Choroid plexus epithelial cell (primary cell): ENCODE results near the gene ITGA5.
A peak's percentile ranks its signal among the peaks of the same experiment; 100 is the strongest.

Experiments used
- DNase-seq: peaks from one replicate; pipeline ENCODE4 v3.0.0-alpha.2; 2010; ENCODE audit warnings: low read depth
- H3K4me3 ChIP-seq: 2 replicates; pipeline ENCODE4 v1.5.1; 2011; ENCODE audit warnings: low read depth, mild to moderate bottlenecking, control low read depth, low read length, moderate library complexity
- TF ChIP-seq, protein P1 (sequence below): conservative IDR thresholded peaks from 2 replicates; pipeline ENCODE4 v1.5.1; 2011; ENCODE audit warnings: low read depth, mild to moderate bottlenecking, control low read depth, inconsistent platforms, low read length, moderate library complexity

Gene ITGA5

DNA sequence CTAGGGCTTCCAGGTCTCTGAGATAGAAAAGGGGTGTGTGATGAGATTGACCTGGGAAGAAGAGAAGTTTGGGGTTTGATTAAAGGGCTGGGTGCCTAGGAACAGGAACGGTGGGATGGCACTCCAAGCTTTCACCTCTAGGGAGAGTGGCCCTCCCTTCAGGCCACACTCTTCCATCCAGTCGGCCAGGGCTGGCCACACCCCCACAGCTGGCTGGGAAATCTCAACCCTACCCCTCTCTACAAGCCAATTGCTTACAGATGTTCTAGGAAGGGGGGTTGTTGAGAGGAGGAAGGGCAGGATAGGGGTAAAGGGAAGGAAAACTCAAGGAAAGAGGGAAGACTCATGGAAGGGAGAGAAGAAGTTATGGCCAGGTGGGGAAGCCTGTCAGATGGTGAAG is 6.6 kb upstream of the ITGA5 start:
- TF ChIP-seq, protein P1, sequence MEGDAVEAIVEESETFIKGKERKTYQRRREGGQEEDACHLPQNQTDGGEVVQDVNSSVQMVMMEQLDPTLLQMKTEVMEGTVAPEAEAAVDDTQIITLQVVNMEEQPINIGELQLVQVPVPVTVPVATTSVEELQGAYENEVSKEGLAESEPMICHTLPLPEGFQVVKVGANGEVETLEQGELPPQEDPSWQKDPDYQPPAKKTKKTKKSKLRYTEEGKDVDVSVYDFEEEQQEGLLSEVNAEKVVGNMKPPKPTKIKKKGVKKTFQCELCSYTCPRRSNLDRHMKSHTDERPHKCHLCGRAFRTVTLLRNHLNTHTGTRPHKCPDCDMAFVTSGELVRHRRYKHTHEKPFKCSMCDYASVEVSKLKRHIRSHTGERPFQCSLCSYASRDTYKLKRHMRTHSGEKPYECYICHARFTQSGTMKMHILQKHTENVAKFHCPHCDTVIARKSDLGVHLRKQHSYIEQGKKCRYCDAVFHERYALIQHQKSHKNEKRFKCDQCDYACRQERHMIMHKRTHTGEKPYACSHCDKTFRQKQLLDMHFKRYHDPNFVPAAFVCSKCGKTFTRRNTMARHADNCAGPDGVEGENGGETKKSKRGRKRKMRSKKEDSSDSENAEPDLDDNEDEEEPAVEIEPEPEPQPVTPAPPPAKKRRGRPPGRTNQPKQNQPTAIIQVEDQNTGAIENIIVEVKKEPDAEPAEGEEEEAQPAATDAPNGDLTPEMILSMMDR: no peak
- DNase-seq: no peak
- no peak overlapping the region for H3K4me3 ChIP-seq

DNA sequence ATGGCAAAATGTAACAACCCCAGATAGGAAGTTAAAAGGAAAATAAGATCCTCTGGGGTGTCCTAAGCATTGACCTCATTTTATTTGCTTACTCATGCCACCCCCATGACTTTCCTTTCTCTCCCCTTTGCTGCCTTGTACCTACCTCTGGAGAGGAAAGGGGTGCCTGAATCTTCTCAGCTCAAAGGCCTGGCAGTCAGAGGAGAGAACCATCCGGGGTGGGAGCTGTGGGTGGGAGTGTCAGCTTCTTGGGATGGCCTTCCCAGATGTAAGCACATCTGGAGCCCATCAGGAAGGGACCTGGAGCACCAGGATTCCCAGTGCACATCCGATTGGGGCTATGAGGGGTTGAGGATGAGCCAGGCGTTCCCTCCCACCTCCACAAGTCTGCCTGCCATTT is 5.2 kb upstream of the ITGA5 start:
- no peak overlapping the region for H3K4me3 ChIP-seq
- DNase-seq: no peak
- TF ChIP-seq, protein P1: no peak

DNA sequence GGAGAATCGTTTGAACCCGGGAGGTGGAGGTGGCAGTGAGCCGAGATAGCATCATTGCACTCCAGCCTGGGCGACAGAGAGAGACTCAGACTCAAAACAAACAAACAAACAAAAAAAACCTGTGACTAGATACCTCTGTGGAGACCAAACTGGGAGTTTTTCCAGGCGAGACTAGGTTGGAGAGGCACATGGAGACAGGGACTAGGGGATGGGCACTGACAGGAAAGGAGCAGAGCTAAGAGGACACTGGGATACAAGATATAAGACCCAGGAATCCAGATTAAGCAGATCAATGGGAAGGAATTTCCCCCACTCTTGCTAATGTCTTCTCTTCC is 4.7 kb upstream of the ITGA5 start:
- no peak for DNase-seq
- H3K4me3 ChIP-seq: no peak overlapping the region
- TF ChIP-seq, protein P1: no peak

DNA sequence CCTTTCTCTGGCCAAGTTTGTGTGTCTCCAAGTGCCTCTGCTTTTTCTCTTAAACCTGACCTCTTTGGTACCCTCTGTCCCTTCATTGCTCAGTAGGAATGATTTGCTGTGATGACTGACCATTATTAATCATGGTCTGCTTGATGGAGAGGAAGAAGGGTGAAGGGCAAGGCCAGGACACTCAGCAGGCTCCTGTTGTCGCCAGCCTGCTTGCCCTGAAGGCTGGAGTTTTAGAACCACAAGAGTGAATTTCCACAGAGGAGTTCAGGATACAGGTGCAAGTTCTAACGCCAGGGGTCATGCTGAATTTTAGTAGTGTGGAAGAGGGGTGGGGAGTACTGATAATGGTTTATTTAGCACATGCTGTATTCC is 2.8 kb upstream of the ITGA5 start:
- TF ChIP-seq, protein P1: no peak
- DNase-seq: no peak
- no peak overlapping the region for H3K4me3 ChIP-seq

DNA sequence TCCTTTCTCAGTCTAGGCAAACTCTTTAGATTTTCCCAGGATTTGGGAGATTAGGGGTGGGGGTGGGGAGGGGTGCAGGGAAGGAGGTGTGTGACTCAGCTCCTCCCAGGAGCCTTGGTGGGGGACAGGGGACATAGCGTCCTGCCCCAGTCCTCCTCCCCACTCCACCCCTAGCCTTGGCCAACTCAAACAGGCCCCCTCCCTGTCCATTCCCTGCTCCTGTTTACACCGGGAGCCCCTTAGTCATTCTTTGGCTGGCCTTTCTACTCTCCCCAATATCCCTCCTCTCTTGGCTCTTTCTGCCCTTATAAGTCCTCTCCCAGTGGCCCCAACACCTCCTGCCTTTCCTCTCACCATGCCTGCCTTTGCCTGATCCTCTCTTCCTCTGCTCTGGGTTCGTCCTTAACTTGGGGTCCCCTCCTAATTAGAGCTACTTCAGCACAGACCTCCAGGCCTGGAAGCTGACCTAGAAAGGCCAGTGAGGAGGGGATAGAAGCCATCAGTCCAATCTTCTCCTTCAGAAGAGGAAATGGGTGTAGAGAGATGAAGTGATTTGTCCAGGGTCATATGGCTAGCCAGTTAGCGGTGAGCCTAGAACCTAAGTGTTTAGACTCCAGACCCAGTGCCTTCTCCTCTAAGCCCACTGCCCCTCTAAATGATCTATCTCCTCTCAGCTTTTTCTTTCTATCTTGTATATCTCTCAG is 2.3 kb upstream of the ITGA5 start:
- H3K4me3 ChIP-seq: no peak overlapping the region
- DNase-seq: no peak
- TF ChIP-seq, protein P1: no peak

DNA sequence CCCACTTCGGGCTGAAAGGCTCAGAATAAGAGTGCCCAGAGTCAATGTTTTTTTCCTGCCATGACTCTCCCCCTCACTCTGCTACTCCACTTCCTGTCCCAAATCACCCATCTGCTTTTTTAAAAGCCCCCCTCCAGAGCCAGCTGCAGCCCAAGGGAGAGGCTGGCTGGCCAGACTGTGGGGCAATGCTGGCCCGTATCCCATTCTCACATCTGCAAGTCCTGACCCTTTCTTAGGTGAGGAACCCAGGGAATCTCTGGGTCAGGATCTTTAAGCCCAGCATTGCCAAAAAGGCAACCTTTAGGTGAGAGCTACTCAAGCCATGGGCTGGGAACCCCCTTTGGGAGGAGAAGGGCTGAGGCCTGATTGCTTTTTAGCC is 1.7 kb upstream of the ITGA5 start:
- no peak overlapping the region for H3K4me3 ChIP-seq
- no peak for DNase-seq
- TF ChIP-seq, protein P1: no peak

DNA sequence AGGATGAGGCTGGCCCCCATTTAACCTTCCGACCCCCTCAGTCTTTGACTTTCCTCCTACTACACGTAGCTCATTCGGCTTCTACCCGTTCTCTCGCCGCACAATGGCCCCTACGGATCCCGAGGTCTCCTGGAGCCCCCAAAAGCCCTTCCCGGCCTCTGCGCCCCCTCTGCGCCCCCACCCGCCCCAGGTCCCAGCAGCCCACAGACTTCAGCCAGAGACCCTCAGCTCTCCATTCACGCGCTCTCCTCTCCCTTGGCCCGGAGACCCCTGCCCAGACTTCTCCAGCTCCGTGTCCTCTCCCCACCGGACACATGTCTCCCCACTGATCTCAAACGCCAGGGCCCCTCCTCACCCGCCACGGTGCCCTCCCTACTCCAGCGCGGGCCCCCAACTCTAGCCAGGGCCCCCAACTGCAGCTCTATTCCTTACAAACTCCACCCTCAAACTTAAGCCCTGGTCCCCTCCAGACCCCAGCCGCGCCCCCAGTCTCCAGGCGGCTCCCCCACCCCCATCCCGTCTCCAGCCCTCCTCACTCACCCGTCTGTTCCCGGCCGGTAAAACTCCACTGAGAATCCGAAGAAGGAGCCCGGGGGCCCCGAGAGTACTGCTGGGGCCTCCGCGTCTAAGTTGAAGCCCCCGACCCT is 502 bp downstream of the ITGA5 start:
- H3K4me3 ChIP-seq: peak overlapping the region; percentile 84
- DNase-seq: no peak
- TF ChIP-seq, protein P1: no peak
